HepG2 (cell line): ENCODE measurements around the gene PLPPR4. TPM values are rescaled to one million over a fixed set of nuclear protein-coding genes. Genes with fewer than 3 reads are reported as not detected.

Source experiments
- ATAC-seq: fragments of 200-7000 bp; cut with Tn5 transposase; 3 replicates; pipeline ENCODE4 v1.9.1; 2020; ENCODE audit warnings: mild to moderate bottlenecking, moderate library complexity
- Bru-seq: library from RNA; stranded (reverse); fragments of 400-500 nt; gene quantifications from one replicate; lab custom pipeline; 2021; lab: Mats Ljungman, UMichigan
- BruChase-seq, 2 experiments: library from RNA; stranded (reverse); fragments of 400-500 nt; gene quantifications; one replicate each; lab custom pipeline; 2021; lab: Mats Ljungman, UMichigan
- BruUV-seq: library from RNA; stranded (reverse); fragments of 400-500 nt; replicated peaks from 2 replicates; lab custom pipeline; 2021; lab: Mats Ljungman, UMichigan
- CTCF ChIA-PET: fragments of 300-600 bp; formaldehyde crosslinking; extraction: SDS; loops from one replicate; lab custom pipeline; 2021; ENCODE audit warnings: low total read pairs, inconsistent platforms, low intra/inter-chr PET ratio; lab: Yijun Ruan, JAX
- POLR2A ChIA-PET: fragments of 350-600 bp; sonication (Branson Sonifier 250); formaldehyde crosslinking; loops from one replicate; lab custom pipeline; 2020; ENCODE audit warnings: antibody characterized with exemption, inconsistent platforms; lab: Yijun Ruan, JAX
- DNase-seq: peaks from one replicate; pipeline ENCODE4 v3.0.0-alpha.2; 2015; ENCODE audit warnings: low spot score
- FAIRE-seq: peaks from 3 replicates; lab custom pipeline; 2011; peaks lifted over from hg19 to GRCh38; lab: Jason Lieb, UNC
- H2AFZ ChIP-seq: one replicate; pipeline ENCODE4 v1.6.1; 2011; ENCODE audit warnings: low read length, inconsistent platforms
- H3K27ac ChIP-seq: fragments of 300-600 bp; 3 replicates; pipeline ENCODE4 v1.8.0; 2011; ENCODE audit warnings: mixed run types, mild to moderate bottlenecking, mixed read lengths, low read length, inconsistent platforms; ENCODE audit not compliant: insufficient read depth; ENCODE audit errors: extremely low read length
- H3K27me3 ChIP-seq, 2 experiments: fragments of 200-600 bp in 1 of 2; 2 replicates in 1 of 2; 3 replicates in 1 of 2; pipeline versions ENCODE4 v1.6.0 to v1.8.0; 2011; ENCODE audit warnings: low read length in 2 of 2, mild to moderate bottlenecking in 2 of 2, moderate library complexity in 2 of 2, inconsistent platforms in 1 of 2; ENCODE audit not compliant: insufficient read depth in 2 of 2, control insufficient read depth in 1 of 2
- H3K36me3 ChIP-seq, 2 experiments: fragments of 200-600 bp in 1 of 2; replicated peaks in 1 of 2; 2 replicates in 1 of 2; 3 replicates in 1 of 2; pipeline versions ENCODE4 v1.5.1 to v1.8.0; 2011; ENCODE audit warnings: low read length in 2 of 2, inconsistent platforms in 1 of 2; ENCODE audit not compliant: insufficient read depth in 2 of 2, control insufficient read depth in 1 of 2
- H3K4me1 ChIP-seq: 2 replicates; pipeline ENCODE4 v1.5.1; 2012; ENCODE audit warnings: low read length, inconsistent platforms; ENCODE audit not compliant: insufficient read depth
- H3K4me2 ChIP-seq: 2 replicates; pipeline ENCODE4 v1.6.0; 2011; ENCODE audit warnings: low read depth, low read length, inconsistent platforms
- H3K4me3 ChIP-seq, 3 experiments: fragments of 200-600 bp in 1 of 3; sonication (generic), shearing (Covaris generic) in 1 of 3; replicated peaks in 1 of 3; 2 replicates each; pipeline ENCODE4 v1.5.1; 2011 to 2016; ENCODE audit warnings: low read length in 3 of 3, inconsistent platforms in 2 of 3, low read depth in 2 of 3, mild to moderate bottlenecking in 2 of 3, control low read depth in 1 of 3, mixed read lengths in 1 of 3; ENCODE audit not compliant: insufficient read depth in 1 of 3
- H3K79me2 ChIP-seq: one replicate; pipeline ENCODE4 v1.6.1; 2011; ENCODE audit warnings: low read length, inconsistent platforms; ENCODE audit not compliant: insufficient read depth
- H3K9ac ChIP-seq: 2 replicates; pipeline ENCODE4 v1.6.0; 2011; ENCODE audit warnings: mild to moderate bottlenecking, low read depth, low read length, inconsistent platforms; ENCODE audit not compliant: insufficient read depth
- H3K9me3 ChIP-seq: 2 replicates; pipeline ENCODE4 v1.5.1; 2012; ENCODE audit warnings: mild to moderate bottlenecking, low read length
- H4K20me1 ChIP-seq: 2 replicates; pipeline ENCODE4 v1.6.0; 2011; ENCODE audit warnings: inconsistent platforms, mild to moderate bottlenecking, low read length, moderate library complexity; ENCODE audit not compliant: insufficient read depth
- GABPB1 ChIP-seq: IDR thresholded peaks from 2 replicates; pipeline ENCODE4 v1.6.1; 2016; ENCODE audit warnings: mild to moderate bottlenecking, missing genetic modification reagents, moderate library complexity, missing compliant biosample characterization
- HIVEP1 ChIP-seq: sonication (generic); formaldehyde crosslinking; IDR thresholded peaks from 2 replicates; pipeline ENCODE4 v1.4.0; 2020; ENCODE audit warnings: mild to moderate bottlenecking, missing genetic modification reagents
- HNF4A ChIP-seq: sonication (generic); formaldehyde crosslinking; IDR thresholded peaks from 2 replicates; pipeline ENCODE4 v1.4.0; 2020; ENCODE audit warnings: missing genetic modification reagents
- PAF1 ChIP-seq: IDR thresholded peaks from 2 replicates; pipeline ENCODE4 v1.6.1; 2016; ENCODE audit warnings: missing genetic modification reagents, missing compliant biosample characterization
- SALL1 ChIP-seq: sonication (generic); formaldehyde crosslinking; IDR thresholded peaks from 2 replicates; pipeline ENCODE4 v1.8.0; 2022; ENCODE audit warnings: mild to moderate bottlenecking, missing genetic modification reagents
- TBL1XR1 ChIP-seq: fragments of 150-350 bp; IDR thresholded peaks from 2 replicates; pipeline ENCODE4 v1.6.1; 2014; ENCODE audit warnings: borderline replicate concordance, low read length; ENCODE audit not compliant: partially characterized antibody
- ZNF333 ChIP-seq: sonication (generic); formaldehyde crosslinking; IDR thresholded peaks from 2 replicates; pipeline ENCODE4 v1.4.0; 2020; ENCODE audit warnings: mild to moderate bottlenecking, missing genetic modification reagents, borderline replicate concordance
- ZNF687 ChIP-seq: sonication (generic); formaldehyde crosslinking; IDR thresholded peaks from 2 replicates; pipeline ENCODE4 v1.5.1; 2020; ENCODE audit warnings: mild to moderate bottlenecking, missing genetic modification reagents, moderate library complexity
- ZNF737 ChIP-seq: sonication (generic); formaldehyde crosslinking; IDR thresholded peaks from 2 replicates; pipeline ENCODE4 v1.5.0; 2020; ENCODE audit warnings: missing genetic modification reagents, mild to moderate bottlenecking, borderline replicate concordance
- ZNF768 ChIP-seq: sonication (generic); formaldehyde crosslinking; IDR thresholded peaks from 2 replicates; pipeline ENCODE4 v1.4.0; 2020; ENCODE audit warnings: missing genetic modification reagents
- ZNF800 ChIP-seq: sonication (generic); formaldehyde crosslinking; IDR thresholded peaks from 2 replicates; pipeline ENCODE4 v1.4.0; 2020; ENCODE audit warnings: missing genetic modification reagents
- ZSCAN25 ChIP-seq: sonication (generic); formaldehyde crosslinking; IDR thresholded peaks from 2 replicates; pipeline ENCODE4 v1.8.0; 2022; ENCODE audit warnings: mild to moderate bottlenecking, missing genetic modification reagents
- WGBS: methylation state at CpG from one replicate; pipeline ENCODE4 v1.1.6; 2017; ENCODE audit warnings: low lambda C conversion rate; 5-methylcytosine and 5-hydroxymethylcytosine counted together
- in situ Hi-C: cut with HindIII; loops from 2 replicates; pipeline ENCODE4 v1.10.0; 2017; ENCODE audit warnings: low pct_unique_long_range_greater_than_20kb; ENCODE audit not compliant: extremely low pct_ligation_motif_present
- intact Hi-C: fragments of 100-400 bp; cut with micrococcal nuclease; formaldehyde crosslinking; loops from one replicate; pipeline ENCODE4 v1.10.0; 2022; ENCODE audit not compliant: unreplicated experiment
- long read RNA-seq, 2 experiments: library from RNA in 1 of 2; library from polyadenylated mRNA in 1 of 2; stranded (forward) in 1 of 2; unstranded in 1 of 2; transcript quantifications; one replicate each; pipeline ENCODE4 v2.0.0, GENCODE V29; 2019 to 2022
- polyA minus RNA-seq, 3 experiments: library from RNA; depleted of rRNA, polyadenylated mRNA; stranded (reverse); fragments of >200 nt; gene quantifications; 2 replicates each; pipeline ENCODE4 v1.2.3, GENCODE V29; 2011; ENCODE audit warnings: low replicate concordance in 1 of 3
- polyA plus RNA-seq, 8 experiments: library from polyadenylated mRNA; depleted of rRNA in 3 of 8; stranded (reverse) in 7 of 8; unstranded in 1 of 8; fragments of >200 nt; fragmentation: Illumina TruSeq in 4 of 8; extraction: Trizol in 4 of 8; gene quantifications; 2 replicates each; pipeline versions ENCODE4 v1.2.1 to v1.2.3, GENCODE V29; 2011 to 2016; ENCODE audit warnings: low read depth in 4 of 8, missing spikeins in 1 of 8, mixed read lengths in 1 of 8; ENCODE audit not compliant: insufficient read depth in 1 of 8
- total RNA-seq, 5 experiments: library from RNA; depleted of rRNA; stranded (reverse); fragments of >200 nt; fragmentation: Illumina TruSeq; extraction: Trizol; gene quantifications; 2 replicates each; pipeline ENCODE4 v1.2.3, GENCODE V29; 2016; ENCODE audit warnings: low read depth in 1 of 5

Gene PLPPR4
- not detected in 2 replicates for total RNA-seq (2016; rRNA removed; fragmentation: Illumina TruSeq; extraction: Trizol)
- total RNA-seq (2016; cell fraction: cytosol; rRNA removed; fragmentation: Illumina TruSeq; extraction: Trizol; ENCODE audit: low read depth), result not detected in 2 replicates
- total RNA-seq (2016; cell fraction: insoluble cytoplasmic fraction; rRNA removed; fragmentation: Illumina TruSeq; extraction: Trizol), result not detected in 2 replicates
- not detected in 2 replicates for total RNA-seq (2016; cell fraction: membrane; rRNA removed; fragmentation: Illumina TruSeq; extraction: Trizol)
- total RNA-seq (2016; cell fraction: nucleus; rRNA removed; fragmentation: Illumina TruSeq; extraction: Trizol), result not detected in 2 replicates
- polyA plus RNA-seq (2011; rRNA removed), result not detected in 2 replicates
- polyA plus RNA-seq (2011; cell fraction: cytosol; rRNA removed), result not detected in 2 replicates
- not detected in 2 replicates for polyA plus RNA-seq (2011; cell fraction: nucleus; rRNA removed)
- not detected in 2 replicates for polyA plus RNA-seq (2012)
- polyA plus RNA-seq (2016; cell fraction: cytosol; fragmentation: Illumina TruSeq; extraction: Trizol; ENCODE audit: low read depth), result not detected in 2 replicates
- not detected in 2 replicates for polyA plus RNA-seq (2016; cell fraction: insoluble cytoplasmic fraction; fragmentation: Illumina TruSeq; extraction: Trizol; ENCODE audit: low read depth)
- not detected in 2 replicates for polyA plus RNA-seq (2016; cell fraction: membrane; fragmentation: Illumina TruSeq; extraction: Trizol; ENCODE audit: low read depth)
- polyA plus RNA-seq (2016; cell fraction: nucleus; fragmentation: Illumina TruSeq; extraction: Trizol; ENCODE audit: insufficient read depth, low read depth), result not detected in 2 replicates
- not detected in 2 replicates for polyA minus RNA-seq (2011; rRNA and poly(A)+ RNA removed; ENCODE audit: low replicate concordance)
- not detected in 2 replicates for polyA minus RNA-seq (2011; cell fraction: cytosol; rRNA and poly(A)+ RNA removed)
- not detected in 2 replicates for polyA minus RNA-seq (2011; cell fraction: nucleus; rRNA and poly(A)+ RNA removed)
- Bru-seq, nascent RNA, result not detected
- BruChase-seq, experiment 1, labeled RNA remaining after a 6-hour chase, result not detected
- not detected for BruChase-seq, experiment 2, labeled RNA remaining after a 2-hour chase
- long read RNA-seq, experiment 1, result 0 reads
- long read RNA-seq, experiment 2, result 0 reads

- peak within 1 kb of the TSS in 2 of 3 experiments; percentile 15 to 60; a peak in 2 of 6 replicates for H3K4me3 ChIP-seq
- no peaks in the 10 kb centered on the region for H4K20me1 ChIP-seq
- H3K9ac ChIP-seq, result no peak within 1 kb of the TSS
- no peak within 1 kb of the TSS for H2AFZ ChIP-seq
- ATAC-seq (peak; percentile 99), FAIRE-seq (no peak), DNase-seq (no peak)
- intact Hi-C loops, result no loop called here
- H3K27ac ChIP-seq, result no peak within 1 kb of the TSS
- peak within 1 kb of the TSS; percentile 69 for H3K4me2 ChIP-seq
- no peaks in the 10 kb centered on the region for H3K79me2 ChIP-seq
- no peaks in the 10 kb centered on the region for H3K36me3 ChIP-seq
- in situ Hi-C loops, result no loop called here
- H3K27me3 ChIP-seq, result peaks cover 0 to 19% of the 10 kb centered on the region in 2 experiments; a peak in 3 of 5 replicates
- ChIA-PET CTCF (no interaction called here), POLR2A (no interaction called here)
- H3K4me1 ChIP-seq, result peaks cover 12% of the 10 kb centered on the region; the same call in 1 of the 2 replicates
- BruUV-seq, result no TSS peak
- 10% methylated on average over 40 of the region's 51 CpGs for whole genome bisulfite sequencing
- H3K9me3 ChIP-seq, result no peaks in the 10 kb centered on the region
- TF ChIP-seq HIVEP1 (CRISPR knock-in tag), result 0 out of 2 replicates have a peak, but pooled peaks have one; percentile 20
- no peak for TF ChIP-seq ZNF333 (CRISPR knock-in tag)
- TF ChIP-seq ZSCAN25 (CRISPR knock-in tag), result 0 out of 2 replicates have a peak, but pooled peaks have one; percentile 38
- TF ChIP-seq ZNF800 (CRISPR knock-in tag), result peak; percentile 81
- 0 out of 2 replicates have a peak, but pooled peaks have one; percentile 7 for TF ChIP-seq HNF4A (CRISPR knock-in tag)
- TF ChIP-seq ZNF737 (CRISPR knock-in tag), result no peak
- 0 out of 2 replicates have a peak, but pooled peaks have one; percentile 11 for TF ChIP-seq SALL1
- TF ChIP-seq ZNF687 (CRISPR knock-in tag), result peak; percentile 41; the same call in 1 of the 2 replicates
- no peak for TF ChIP-seq PAF1 (CRISPR knock-in tag)
- TF ChIP-seq ZNF768 (CRISPR knock-in tag), result peak; percentile 31; the same call in 1 of the 2 replicates
- TF ChIP-seq TBL1XR1, result no peak
- peak; percentile 26; the same call in 1 of the 2 replicates for TF ChIP-seq GABPB1
Observed at GRCh38 chr1:99264201-99265021, at the start of gene PLPPR4. PLPPR4 (plus strand) TSS chr1:99264492; CDS start chr1:99264594, 102 bp downstream.
